Hepatocyte (in vitro differentiated cells): Measurements from ENCODE around the gene CASTOR2.

Experiments used
- EZH2 ChIP-seq: fragments of 200-600 bp; sonication (generic); IDR thresholded peaks from 2 replicates; pipeline ENCODE4 v1.6.1; 2016; ENCODE audit warnings: antibody characterized with exemption, mild to moderate bottlenecking, borderline replicate concordance
- EZH2phosphoT487 ChIP-seq: fragments of 200-600 bp; sonication (generic); IDR thresholded peaks from one replicate; pipeline ENCODE4 v1.6.1; 2018; ENCODE audit warnings: antibody characterized with exemption, mild to moderate bottlenecking, low read depth, moderate library complexity; ENCODE audit not compliant: unreplicated experiment, severe bottlenecking

GRCh38 chr7:75042286-75042685, 77.8 kb downstream of the CASTOR2 start:
- no peak for TF ChIP-seq EZH2
- no peak for TF ChIP-seq EZH2phosphoT487
